CD4-positive, alpha-beta T cell treated with Interleukin-6 at 100 ng/mL for 8 hours (primary cell): ENCODE data around the gene MYOM3.
"Not testable (repeated sequence)": the region's sequence is repeated elsewhere in the genome, so short reads cannot be mapped to it uniquely, and the experiment has no call there.

ENCODE experiments used
- DNase-seq: peaks from one replicate; pipeline ENCODE4 v3.0.0-alpha.2; 2020; ENCODE audit warnings: mixed read lengths, low spot score

MYOM3 gene

GRCh38 chr1:24030976-24031516 lies 80.9 kb downstream of the MYOM3 start:
- not testable (repeated sequence) for DNase-seq

GRCh38 chr1:24027838-24028468 lies 84.0 kb downstream of the MYOM3 start:
- peak; percentile 3 for DNase-seq

- no peak for DNase-seq
Observed at GRCh38 chr1:24022581-24023361, 89.2 kb downstream of the MYOM3 start.

GRCh38 chr1:24021403-24022266 lies 90.3 kb downstream of the MYOM3 start:
- no peak for DNase-seq

- no peak for DNase-seq
Observed at GRCh38 chr1:24020470-24020869, 91.5 kb downstream of the MYOM3 start.

GRCh38 chr1:24020025-24020424 lies 91.9 kb downstream of the MYOM3 start:
- no peak for DNase-seq

GRCh38 chr1:24018611-24019580 lies 93.0 kb downstream of the MYOM3 start:
- DNase-seq, result no peak

- DNase-seq, result no peak
Observed at GRCh38 chr1:24015221-24016210, 96.4 kb downstream of the MYOM3 start.

GRCh38 chr1:24012878-24013277 lies 99.1 kb downstream of the MYOM3 start:
- not testable (repeated sequence) for DNase-seq

GRCh38 chr1:24010650-24011049 lies 101.3 kb downstream of the MYOM3 start:
- no peak for DNase-seq

- no peak for DNase-seq
Observed at GRCh38 chr1:24009406-24009805, 102.5 kb downstream of the MYOM3 start.

- not testable (repeated sequence) for DNase-seq
Observed at GRCh38 chr1:24008574-24009184, 103.3 kb downstream of the MYOM3 start.

GRCh38 chr1:24007079-24007478 lies 104.9 kb downstream of the MYOM3 start:
- DNase-seq, result no peak
